Thyroid gland (tissue), 4 donors: ENCODE data around the gene KIAA1210.

ENCODE experiments used
- POLR2A ChIP-seq, 2 donors: fragments of 450-650 bp; IDR thresholded peaks; one replicate each; pipeline ENCODE4 v1.6.1; 2017; ENCODE audit warnings: antibody characterized with exemption in 2 of 2, mild to moderate bottlenecking in 2 of 2, moderate library complexity in 1 of 2
- TF ChIP-seq, protein P1 (sequence below), 6 experiments: fragments of 200-600 bp in 3 of 6; fragments of 450-650 bp in 3 of 6; sonication (generic) in 3 of 6; IDR thresholded peaks; one replicate each; pipeline ENCODE4 v1.5.1; 2016 to 2019; ENCODE audit warnings: antibody characterized with exemption in 6 of 6, mild to moderate bottlenecking in 2 of 6, inconsistent platforms in 1 of 6, moderate library complexity in 1 of 6

DNA sequence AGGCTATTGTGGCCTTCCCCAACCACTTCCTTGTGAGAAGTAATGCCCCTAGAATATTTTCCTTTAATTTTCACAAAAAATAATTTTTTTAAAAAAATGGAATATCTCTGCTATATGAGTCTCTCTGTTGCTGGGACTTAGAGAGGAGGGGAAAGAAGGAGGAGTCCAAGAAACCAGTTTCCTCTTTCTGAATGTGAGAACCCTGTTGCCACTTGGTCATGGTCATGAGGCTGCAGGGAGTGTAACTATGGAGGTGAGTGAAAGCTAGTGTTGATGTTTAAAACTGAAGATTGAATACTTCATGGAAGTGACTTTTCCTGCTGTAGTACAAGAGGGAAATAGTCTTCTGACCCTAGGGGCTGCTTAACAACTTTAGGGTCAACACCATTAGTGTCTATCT, 20.4 kb downstream of the KIAA1210 start:
- TF ChIP-seq, protein P1, sequence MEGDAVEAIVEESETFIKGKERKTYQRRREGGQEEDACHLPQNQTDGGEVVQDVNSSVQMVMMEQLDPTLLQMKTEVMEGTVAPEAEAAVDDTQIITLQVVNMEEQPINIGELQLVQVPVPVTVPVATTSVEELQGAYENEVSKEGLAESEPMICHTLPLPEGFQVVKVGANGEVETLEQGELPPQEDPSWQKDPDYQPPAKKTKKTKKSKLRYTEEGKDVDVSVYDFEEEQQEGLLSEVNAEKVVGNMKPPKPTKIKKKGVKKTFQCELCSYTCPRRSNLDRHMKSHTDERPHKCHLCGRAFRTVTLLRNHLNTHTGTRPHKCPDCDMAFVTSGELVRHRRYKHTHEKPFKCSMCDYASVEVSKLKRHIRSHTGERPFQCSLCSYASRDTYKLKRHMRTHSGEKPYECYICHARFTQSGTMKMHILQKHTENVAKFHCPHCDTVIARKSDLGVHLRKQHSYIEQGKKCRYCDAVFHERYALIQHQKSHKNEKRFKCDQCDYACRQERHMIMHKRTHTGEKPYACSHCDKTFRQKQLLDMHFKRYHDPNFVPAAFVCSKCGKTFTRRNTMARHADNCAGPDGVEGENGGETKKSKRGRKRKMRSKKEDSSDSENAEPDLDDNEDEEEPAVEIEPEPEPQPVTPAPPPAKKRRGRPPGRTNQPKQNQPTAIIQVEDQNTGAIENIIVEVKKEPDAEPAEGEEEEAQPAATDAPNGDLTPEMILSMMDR (IDR thresholded peaks at IDR 0.05), result no peak
- TF ChIP-seq POLR2A (IDR thresholded peaks at IDR 0.05), result no peak
